GM21390 (cell line): ENCODE results near the gene PPM1H.
"Not testable (repeated sequence)": the region's sequence is repeated elsewhere in the genome, so short reads cannot be mapped to it uniquely, and the experiment has no call there.

ENCODE experiments used
- ATAC-seq: cut with Tn5 transposase; IDR thresholded peaks from one replicate; pipeline ENCODE4 v1.9.1; 2021; ENCODE audit not compliant: unreplicated experiment

PPM1H gene

DNA sequence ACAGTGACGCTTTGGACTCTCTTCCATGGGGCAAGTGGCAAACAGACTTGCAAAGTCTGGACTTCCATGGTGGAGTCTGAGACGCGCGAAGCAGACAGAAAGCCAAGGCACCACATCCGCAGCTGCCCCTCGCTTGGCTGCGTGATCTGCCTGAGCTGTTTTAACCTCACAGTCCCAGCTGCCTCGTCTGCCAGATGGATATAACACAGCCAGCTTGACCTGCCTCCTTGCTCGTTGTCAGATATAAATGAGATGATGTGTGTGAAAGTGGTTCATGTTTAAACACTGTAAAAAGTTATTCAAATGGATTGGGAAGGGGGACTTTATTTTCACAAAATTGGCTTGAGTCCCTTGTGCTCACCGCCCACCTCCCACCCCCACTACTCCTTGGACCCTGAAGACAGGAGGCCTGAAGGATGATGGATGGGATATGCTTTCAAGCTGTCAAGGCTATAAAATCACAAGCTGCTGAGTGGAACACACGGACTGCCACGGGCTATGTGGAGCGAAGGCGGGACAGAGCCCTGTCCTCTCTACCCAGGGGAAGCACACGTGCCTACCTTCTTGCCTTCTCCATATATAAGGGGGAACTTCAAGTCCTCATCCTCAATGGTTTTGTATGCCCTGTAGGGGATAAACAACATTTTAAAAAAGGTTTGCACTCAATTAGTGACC, 241.4 kb downstream of the PPM1H start:
- ATAC-seq, result no peak

DNA sequence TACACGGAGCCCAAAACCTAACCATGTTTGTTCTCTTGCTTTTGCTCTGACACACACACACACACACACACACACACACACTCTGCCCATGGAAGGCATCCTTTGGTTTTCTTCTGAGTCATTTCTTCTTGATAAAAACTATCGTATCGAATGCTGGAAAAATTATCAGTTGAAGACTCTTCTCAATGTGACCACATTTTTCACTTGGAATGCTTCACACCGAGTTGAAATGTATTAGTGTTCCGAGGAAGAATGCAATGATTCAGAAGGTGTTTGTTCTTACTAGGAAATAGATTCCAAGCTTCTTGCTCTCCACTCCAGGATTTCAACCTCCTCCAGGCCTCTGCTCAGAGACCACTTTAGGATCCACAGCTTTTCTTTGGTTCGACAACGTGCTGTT, 242.1 kb downstream of the PPM1H start:
- no peak for ATAC-seq

DNA sequence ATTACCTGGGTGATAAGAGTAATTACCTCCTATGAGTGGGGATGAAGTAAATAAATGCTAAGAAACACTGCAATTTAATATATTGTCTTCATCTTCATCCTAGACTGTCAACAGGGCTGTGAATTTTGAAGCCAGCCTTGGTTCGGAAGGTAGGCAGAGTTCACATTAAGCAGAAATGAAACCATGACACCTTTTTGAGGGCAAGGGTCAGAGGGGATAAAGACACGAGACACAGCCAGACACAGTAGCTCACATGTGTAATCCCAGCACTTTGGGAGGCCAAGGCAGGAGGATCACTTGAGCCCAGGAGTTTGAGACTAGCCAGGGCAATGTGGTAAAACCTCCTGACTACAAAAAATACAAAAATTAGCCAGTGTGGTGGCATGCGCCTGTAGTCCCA, 243.6 kb downstream of the PPM1H start:
- no peak for ATAC-seq

DNA sequence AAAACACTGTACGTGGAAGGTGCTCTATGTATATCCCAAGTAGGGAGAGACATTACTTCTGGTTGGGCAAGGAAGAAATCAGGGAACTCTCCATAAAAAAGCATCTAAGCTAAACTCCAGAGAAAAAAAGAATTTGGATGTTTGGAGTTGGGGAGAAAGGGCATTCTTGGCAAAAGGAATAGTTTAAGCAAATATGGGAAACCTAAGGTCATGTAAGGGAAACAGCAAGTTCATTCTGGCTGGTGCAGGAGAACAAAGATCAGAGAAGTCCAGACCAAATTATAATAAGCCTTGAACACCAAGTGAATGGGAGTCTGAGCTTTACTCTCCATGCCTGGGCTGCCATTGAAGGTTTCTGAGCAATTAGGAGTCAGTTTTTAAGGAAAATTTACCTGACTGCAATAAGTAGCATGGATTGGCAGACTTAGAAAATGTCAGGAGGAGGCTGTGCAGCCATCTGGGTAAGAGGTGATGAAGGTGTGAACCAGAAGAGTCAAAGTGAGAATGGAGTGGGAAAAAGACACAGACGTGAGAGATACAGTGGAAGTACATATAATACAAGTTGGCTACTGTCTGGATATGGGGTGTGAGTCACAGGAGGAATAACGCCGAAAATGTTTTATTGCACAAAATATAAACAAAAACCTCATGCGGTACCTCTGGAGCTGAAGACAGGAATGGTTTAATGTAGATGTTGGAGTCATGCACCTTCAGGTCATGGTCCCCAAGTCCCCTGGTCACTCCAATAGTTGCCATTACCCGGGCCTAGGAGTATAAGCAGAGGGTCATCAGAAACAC, 245.7 kb downstream of the PPM1H start:
- ATAC-seq, result no peak

DNA sequence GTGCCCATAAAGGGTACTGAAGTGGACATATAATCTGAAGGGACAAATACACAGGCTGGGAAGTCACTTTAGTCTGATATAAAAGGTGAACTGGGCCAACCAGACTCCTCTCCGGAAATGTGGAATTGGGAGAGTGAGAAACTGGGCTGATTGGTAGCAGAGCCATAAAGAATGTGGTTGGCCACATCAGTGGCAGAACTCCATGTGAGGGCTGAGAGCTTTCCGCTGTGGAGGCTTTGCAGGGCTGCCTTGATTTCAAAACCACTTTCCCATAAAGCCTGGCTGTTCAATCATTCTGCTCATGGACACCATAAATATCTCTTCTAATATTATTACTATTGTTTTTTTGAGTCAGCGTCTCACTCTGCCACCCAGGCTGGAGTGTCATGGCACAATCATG, 248.0 kb downstream of the PPM1H start:
- no peak for ATAC-seq

DNA sequence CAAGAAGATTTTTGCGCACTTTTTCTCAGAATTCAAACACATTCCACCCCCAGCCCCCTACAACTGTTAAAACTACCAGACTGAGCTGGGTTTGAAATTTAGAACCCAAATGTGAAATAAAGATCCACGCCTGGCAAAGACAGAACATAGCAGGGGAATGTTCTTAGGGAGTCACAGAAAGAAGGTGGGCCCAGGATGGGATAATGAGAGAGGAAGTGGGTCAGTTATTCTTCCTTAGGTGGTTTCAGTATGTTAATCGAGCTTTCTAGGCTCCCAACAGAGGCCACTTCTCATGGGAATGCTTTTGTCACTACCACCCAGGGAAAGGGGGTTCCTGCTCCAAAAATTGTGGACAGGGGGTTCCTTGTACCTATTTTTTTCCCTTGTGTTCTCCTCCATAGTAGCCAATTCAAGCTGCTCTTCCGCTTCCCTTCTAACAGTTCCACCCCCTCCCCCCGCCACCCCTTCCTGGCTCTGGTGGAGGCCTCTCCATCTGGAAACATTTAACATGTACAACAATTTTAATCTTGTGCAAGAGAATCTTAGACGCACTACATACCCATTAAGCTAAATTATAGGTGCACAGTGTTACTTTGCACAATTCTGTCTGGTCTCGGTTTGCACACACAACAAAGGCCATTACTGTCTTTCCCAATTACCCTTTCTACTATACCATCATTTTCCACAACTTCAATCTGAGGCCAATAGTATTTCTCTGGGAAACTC, 250.2 kb downstream of the PPM1H start:
- no peak for ATAC-seq

DNA sequence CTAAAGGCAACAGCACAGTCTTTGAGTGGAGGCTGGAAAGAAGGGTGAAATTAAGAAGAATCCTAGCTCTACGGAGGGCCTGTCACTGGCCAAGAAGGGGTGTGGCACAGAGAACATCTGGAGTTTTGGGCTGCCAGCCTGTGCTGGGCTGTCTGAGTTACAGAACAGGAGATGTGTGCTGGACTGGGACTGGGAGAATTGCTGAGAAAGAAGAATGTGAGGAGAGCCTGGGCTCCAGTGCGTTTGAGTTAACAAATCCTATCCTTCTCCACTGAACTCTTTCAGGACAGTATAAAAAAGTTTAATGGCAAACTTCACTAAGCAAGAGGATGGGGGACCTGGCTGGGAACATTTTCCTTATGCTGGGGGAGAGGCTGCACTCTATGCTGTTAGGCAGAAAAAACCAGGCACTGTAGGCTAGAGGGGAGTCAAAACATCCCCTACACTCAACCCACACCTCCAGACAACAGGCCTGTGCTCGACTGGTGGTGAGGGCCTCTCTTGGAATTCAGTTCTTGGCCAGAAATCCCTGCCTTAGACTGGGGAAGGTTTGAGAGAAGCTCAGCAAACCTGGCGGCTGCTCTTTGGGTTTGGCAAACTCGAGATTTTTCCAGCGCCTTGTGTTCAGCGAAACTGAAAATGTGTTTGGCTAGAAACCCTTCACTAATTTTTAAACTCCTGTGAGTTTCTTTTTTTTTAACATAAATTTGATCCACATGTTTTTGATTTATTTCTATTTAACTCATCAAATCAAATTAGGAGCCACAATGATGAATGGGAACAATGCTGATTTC, 251.0 kb downstream of the PPM1H start:
- ATAC-seq, result no peak

DNA sequence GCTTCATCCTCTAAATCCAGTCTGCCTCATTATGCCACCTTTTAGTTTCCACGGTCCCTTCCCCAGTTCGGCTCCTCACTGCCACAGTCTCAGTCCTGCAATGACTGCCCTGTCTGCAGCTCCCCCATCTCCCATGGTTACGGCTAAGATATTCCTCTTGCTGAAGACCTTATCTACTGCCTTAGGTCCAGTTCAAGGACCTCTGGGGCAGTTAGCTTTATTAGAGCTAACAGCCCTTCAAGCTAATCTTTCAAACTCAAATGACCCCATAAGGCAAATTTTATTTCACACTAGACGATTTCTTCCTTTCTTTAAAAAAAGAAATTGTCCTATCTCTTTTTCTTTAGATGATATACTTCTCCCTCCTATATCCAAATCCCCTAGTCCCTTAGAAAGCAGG, 253.6 kb downstream of the PPM1H start:
- no peak for ATAC-seq

DNA sequence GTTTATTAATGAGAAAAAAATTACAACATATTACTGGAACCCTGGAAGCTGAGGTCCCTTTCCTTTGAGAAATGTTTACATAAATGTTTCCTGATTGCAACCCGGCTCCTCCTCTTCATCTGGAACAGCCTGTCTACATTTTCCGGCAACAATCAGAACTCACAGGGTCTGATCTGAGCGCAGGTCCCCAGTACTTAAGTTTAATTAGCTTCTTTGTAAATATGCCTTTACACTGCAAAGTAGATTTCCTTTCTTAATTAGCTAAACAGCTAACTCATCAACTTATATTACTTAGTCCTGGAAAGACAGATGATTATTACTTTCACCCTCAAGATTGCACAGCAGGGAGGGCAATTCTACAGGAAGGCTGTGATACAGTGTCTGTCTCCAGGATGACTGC, 255.3 kb downstream of the PPM1H start:
- ATAC-seq, result no peak

DNA sequence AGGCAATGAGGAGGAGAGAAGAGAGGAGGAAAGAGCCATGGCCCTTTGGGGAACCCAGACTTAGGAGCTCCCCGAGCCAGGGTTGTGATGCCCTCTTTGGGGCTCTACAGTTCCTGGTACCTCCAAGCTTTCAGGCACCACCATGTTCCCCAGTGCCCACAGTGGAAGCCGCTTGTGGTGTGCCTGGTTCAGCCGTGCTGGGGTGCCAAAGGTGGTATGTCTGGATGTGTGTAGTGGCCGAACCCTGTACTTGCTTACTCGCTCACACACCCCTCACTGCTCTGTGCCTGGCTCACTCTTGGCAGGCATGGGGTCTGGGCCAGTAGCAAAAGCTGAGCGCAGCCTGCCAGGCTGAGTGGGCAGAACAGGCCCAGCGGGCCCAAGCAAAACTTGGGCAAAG, 257.6 kb downstream of the PPM1H start:
- ATAC-seq, result no peak

DNA sequence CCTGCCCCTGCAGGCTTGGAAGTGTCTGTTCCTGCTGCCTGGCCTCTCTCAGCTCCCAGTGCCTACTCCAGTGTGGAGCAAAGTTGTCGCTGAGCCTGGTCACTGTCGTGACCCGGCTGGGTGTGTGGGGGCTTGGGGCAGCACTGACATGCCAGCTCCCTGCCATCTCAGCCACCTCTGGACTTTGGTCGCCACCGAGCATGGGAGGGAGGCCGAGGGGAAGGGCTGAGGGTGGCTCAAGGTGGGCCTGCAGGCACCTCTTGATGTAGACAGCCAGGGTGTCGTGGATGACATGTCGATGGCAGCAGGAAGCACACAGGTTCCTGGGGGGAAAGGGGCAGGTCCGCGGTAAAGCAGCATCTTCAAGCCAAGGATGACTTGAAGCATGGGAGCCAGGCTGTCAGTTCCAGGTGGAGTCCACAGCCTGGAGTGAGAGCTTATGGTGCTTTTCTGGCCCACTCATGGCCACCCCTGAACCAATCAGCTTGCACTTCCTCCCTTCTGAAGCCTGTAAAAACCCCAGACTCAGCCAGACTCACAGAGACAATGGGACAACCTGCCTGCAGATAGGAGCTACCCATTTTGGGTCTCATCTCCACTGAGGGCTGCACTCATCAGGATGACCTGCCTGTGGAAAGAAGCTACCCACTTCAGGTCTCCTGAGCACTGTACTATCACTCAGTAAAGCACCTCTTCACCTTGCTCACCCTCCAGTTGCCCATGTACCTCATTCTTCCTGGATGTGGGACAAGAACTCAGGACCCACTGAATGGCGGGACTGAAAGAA, 258.2 kb downstream of the PPM1H start:
- ATAC-seq, result no peak

DNA sequence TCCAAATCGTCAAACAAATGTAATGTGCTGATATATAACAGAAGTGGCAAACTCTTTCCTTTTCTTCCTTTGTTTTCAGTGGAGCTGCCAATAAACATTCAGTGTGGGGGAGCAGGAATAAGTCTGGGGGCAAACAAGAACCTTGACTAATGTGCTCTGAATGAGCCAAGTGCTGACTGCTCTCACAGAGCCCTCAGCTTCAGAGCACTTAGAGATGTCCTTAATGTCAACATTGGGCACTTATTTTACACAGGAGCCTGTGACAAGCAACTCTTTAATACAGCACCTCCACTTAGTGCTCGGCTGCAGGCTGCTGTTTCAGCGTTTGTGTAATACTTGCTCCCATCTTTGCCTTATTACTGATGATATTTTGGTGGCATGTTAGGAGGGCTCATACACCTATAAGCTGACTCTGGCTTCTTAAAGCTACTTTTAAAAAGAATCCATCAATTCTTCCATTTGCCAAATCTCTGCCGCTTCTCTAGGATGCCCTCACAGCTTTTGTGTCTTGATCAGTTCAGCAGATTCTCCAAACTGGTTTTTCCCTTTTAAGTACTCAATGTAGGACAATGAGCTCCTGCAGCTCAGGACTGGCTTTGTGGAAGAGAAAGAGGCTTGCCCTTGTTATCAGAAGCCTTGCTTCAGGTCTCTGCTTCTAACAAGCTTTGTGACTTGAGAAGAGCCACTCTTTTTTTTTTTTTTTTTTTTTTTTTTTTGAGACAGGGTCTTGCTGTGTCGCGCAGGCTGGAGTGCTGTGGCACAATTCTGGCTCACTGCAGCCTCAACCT, 261.7 kb downstream of the PPM1H start:
- no peak for ATAC-seq

DNA sequence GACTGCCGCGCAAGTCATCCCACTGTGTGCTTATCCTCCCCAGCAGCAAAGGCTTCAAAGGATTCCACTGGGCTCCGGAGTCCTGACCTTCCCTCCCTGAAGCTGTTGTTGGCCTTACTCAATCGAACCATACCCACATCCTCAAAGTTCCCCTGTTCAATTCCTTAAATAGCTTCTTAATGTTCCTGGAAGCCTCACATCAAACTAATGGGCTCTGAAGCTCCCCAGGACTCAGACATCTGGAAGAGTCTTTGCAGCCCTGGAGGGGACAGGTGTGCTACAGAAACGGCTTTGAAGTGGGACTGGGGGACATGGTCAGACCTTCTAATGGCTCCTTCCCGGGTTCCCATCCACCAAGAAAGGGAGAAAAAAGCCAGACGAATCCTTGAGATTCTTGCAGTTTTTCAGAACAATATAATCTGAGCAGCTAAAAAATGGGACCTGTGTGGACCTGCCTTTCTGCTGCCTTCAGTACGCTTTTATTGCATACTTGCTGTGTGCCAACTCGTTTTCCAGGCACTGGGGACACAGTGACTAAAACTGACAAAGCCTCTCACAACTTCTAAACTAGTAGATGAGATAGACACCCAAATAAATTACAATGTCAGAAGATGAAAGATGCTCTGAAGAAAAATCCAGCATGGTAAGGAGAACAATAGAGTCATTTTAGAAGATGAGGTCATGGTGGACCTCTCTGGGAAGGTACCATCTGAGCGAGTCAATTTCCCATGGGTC, 263.8 kb downstream of the PPM1H start:
- no peak for ATAC-seq

DNA sequence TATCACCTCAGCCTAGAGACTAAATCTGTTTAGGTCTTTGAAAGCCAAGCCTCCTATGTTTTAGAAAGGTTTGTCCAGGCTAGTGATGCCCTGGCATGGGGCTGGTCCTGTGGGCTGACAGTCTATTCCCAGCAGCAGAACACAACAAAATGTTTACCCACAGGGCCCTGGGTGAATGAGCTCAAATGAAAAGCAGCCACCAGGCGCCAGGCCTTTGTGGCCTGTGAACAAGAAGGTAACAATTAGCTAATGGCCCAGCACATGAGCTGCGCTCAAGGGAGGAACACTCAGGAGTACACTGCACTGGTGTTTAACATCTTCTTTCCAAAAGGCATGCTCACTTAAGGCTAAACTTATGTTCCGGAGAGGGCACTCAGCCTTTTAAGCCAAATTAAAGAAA, 266.2 kb downstream of the PPM1H start:
- ATAC-seq, result no peak

DNA sequence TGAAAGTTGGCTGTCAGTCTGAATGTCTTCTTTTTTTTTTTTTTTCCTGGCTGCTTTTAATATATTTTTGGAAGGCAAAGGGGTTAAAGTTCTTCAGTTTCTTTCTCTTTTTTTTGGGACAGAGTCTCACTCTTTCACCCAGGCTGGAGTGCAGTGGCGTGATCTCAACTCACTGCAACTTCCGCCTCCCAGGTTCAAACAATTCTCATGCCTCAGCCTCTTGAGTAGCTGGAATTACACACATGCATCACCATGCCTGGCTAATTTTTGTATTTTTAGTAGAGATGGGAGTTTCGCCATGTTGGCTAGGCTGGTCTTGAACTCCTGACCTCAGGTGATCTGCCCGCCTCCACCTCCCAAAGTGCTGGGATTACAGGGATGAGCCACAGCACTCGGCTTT, 270.0 kb downstream of the PPM1H start:
- ATAC-seq, result not testable (repeated sequence)

DNA sequence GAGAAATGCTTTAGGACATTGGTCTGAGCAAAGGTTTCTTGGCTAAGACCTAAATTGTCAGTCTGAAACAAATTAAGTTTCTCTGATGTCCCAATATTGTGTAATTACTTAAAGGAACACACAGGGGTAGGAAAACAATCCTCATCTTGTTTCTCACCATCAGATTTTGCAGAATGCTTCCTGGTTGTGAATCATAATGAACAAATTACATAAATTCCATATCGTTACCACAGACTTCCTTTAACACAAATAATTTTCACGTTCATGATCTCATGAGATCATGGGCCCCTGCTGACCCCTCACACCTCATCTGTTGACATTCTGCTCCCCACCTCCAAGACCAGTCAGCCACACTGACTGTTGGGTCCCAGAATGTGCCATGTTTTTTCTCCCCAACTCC, 274.2 kb downstream of the PPM1H start:
- ATAC-seq, result no peak

DNA sequence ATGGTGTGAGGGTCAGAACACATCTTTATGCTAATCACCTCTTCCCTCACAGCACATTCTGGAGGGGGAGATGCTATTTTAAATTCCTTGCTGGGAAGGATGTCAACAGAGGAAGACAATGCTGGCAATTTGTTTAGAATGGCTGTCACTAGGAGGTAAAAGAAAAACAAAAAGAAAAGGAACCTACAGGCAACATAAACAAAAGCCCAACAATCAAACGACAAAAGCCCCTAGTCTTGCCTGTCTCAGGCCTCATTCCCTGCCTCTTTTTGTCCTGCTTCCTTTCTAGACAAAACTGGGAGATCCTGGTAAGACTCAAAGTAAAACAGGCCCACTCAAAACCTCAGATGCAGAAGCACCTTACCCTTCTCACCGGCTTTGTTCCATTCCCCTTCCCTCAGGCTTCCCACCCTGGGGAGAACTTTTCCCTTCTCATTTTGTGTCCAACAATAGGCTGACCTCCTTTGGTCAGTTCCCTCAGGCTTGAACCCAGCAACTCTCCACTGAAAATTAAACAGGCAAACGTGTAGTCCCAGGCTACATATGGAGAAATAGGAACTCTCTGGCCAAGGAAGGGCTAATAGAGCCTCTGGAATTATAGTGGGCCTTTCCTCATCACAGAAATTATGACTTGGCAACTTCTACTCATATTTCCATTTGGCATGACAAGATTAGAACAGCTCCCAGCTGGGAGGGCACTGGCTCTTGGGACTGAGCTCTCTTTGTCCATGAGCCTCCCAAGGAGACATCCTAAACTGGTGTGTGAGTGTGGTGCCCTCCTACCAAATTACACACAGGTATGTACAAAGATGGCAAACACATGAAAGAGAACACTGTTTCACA, 275.3 kb downstream of the PPM1H start:
- ATAC-seq, result no peak

DNA sequence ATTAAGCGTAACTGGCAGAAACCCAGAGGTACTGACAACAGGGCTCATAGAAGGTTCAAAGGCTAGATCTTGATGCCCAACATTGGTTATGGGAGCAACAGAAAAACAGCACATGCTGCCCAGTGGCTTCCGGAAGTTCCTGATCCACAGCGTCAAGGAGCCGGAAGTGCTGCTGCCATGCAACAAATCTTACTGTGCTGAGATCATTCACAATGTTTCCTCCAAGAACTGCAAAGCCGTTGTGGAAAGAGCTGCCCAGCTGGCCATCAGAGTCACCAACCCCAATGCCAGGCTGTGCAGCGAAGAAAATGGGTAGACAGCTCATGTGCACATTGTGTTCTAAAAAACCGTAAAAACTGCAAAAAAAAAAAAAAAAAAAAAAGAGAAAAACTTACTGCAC, 276.0 kb downstream of the PPM1H start:
- ATAC-seq, result no peak
